MM.1S (cell line): ENCODE data around the gene ABTB2.

Source experiments
- DNase-seq: peaks from one replicate; pipeline ENCODE4 v3.0.0-alpha.2; 2015
- H2AFZ ChIP-seq: fragments of 300-600 bp; sonication (generic); 2 replicates; pipeline ENCODE4 v1.6.0; 2016; ENCODE audit warnings: antibody characterized with exemption, low read length
- H3F3A ChIP-seq: fragments of 300-600 bp; sonication (generic); 2 replicates; pipeline ENCODE4 v1.6.1; 2016; ENCODE audit warnings: mild to moderate bottlenecking, antibody characterized with exemption, low read length, moderate library complexity, mixed read lengths; ENCODE audit not compliant: insufficient read depth
- H3K27ac ChIP-seq: fragments of 300-600 bp; sonication (generic); 2 replicates; pipeline ENCODE4 v1.5.1; 2016; ENCODE audit warnings: mild to moderate bottlenecking, low read length
- H3K27me3 ChIP-seq: fragments of 300-600 bp; sonication (generic); replicated peaks from 2 replicates; pipeline ENCODE4 v1.6.0; 2016; ENCODE audit warnings: low read length; ENCODE audit not compliant: insufficient read depth
- H3K36me3 ChIP-seq: fragments of 300-600 bp; sonication (generic); replicated peaks from 2 replicates; pipeline ENCODE4 v1.6.1; 2016; ENCODE audit warnings: mild to moderate bottlenecking, low read length, mixed read lengths; ENCODE audit not compliant: insufficient read depth
- H3K4me1 ChIP-seq: fragments of 300-600 bp; sonication (generic); 2 replicates; pipeline ENCODE4 v1.6.1; 2016; ENCODE audit warnings: low read length, mixed read lengths
- H3K4me2 ChIP-seq: fragments of 300-600 bp; sonication (generic); 2 replicates; pipeline ENCODE4 v1.6.0; 2016; ENCODE audit warnings: low read depth, low read length
- H3K4me3 ChIP-seq: fragments of 300-600 bp; sonication (generic); 2 replicates; pipeline ENCODE4 v1.5.1; 2016; ENCODE audit warnings: low read length, mixed read lengths
- H3K79me2 ChIP-seq: fragments of 300-600 bp; sonication (generic); 2 replicates; pipeline ENCODE4 v1.6.1; 2016; ENCODE audit warnings: mixed run types, low read length, mixed read lengths
- H3K9ac ChIP-seq: fragments of 300-600 bp; sonication (generic); 2 replicates; pipeline ENCODE4 v1.6.1; 2016; ENCODE audit warnings: low read length, mixed read lengths
- H3K9me2 ChIP-seq: fragments of 300-600 bp; sonication (generic); replicated peaks from 2 replicates; pipeline ENCODE4 v1.6.1; 2016; ENCODE audit warnings: mild to moderate bottlenecking, low read length, mixed read lengths; ENCODE audit not compliant: insufficient read depth
- H3K9me3 ChIP-seq: fragments of 300-600 bp; sonication (generic); replicated peaks from 2 replicates; pipeline ENCODE4 v1.6.1; 2016; ENCODE audit warnings: mild to moderate bottlenecking, low read length, mixed read lengths; ENCODE audit not compliant: insufficient read depth
- H4K20me1 ChIP-seq: fragments of 300-600 bp; sonication (generic); 2 replicates; pipeline ENCODE4 v1.6.1; 2016; ENCODE audit warnings: mild to moderate bottlenecking, low read length, moderate library complexity, mixed read lengths; ENCODE audit not compliant: insufficient read depth
- EZH2 ChIP-seq: fragments of 300-600 bp; sonication (generic); optimal IDR thresholded peaks from 2 replicates; pipeline ENCODE3; 2017; ENCODE audit warnings: low read depth, mild to moderate bottlenecking, antibody characterized with exemption, low read length, mixed read lengths
- EZH2phosphoT487 ChIP-seq: fragments of 300-600 bp; sonication (generic); IDR thresholded peaks from 2 replicates; pipeline ENCODE4 v1.6.1; 2018; ENCODE audit warnings: antibody characterized with exemption, low read length
- TF ChIP-seq, protein P1 (sequence below): fragments of 300-600 bp; sonication (generic); IDR thresholded peaks from 2 replicates; pipeline ENCODE4 v1.5.1; 2016; ENCODE audit warnings: antibody characterized with exemption, low read length, mixed read lengths

The ABTB2 gene

DNA sequence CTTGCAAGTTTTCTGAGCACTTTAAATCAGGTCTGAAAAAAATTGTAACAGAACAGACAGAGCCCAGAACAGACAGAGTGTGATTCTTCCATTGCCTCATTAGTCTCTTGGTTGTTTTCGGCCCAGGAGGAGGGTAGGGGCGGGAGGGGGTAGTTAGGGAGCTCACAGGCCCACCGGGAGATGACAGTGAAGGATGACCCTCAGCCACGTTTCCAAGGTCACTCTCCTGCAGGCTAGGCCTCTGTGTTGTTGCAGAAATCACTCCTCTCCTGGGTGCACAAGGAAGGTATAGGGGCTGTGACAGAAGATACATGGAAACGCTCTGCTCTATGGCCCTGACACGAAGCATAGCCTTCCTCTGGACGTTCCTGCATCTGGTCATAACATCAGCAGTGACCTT is 69.3 kb downstream of the ABTB2 start:
- Histone ChIP-seq H3K79me2 (no peaks in the 10 kb centered on the region), H3K9me2 (no peaks in the 10 kb centered on the region), H2AFZ (no peak overlapping the region), H3F3A (no peaks in the 10 kb centered on the region), H3K4me1 (no peaks in the 10 kb centered on the region), H3K9ac (no peak overlapping the region), H3K4me2 (no peak overlapping the region), H3K4me3 (no peak overlapping the region), H3K27ac (no peak overlapping the region), H3K36me3 (no peaks in the 10 kb centered on the region), H3K27me3 (no peaks in the 10 kb centered on the region), H4K20me1 (no peaks in the 10 kb centered on the region), H3K9me3 (no peaks in the 10 kb centered on the region)
- DNase-seq, result no peak
- TF ChIP-seq, protein P1, sequence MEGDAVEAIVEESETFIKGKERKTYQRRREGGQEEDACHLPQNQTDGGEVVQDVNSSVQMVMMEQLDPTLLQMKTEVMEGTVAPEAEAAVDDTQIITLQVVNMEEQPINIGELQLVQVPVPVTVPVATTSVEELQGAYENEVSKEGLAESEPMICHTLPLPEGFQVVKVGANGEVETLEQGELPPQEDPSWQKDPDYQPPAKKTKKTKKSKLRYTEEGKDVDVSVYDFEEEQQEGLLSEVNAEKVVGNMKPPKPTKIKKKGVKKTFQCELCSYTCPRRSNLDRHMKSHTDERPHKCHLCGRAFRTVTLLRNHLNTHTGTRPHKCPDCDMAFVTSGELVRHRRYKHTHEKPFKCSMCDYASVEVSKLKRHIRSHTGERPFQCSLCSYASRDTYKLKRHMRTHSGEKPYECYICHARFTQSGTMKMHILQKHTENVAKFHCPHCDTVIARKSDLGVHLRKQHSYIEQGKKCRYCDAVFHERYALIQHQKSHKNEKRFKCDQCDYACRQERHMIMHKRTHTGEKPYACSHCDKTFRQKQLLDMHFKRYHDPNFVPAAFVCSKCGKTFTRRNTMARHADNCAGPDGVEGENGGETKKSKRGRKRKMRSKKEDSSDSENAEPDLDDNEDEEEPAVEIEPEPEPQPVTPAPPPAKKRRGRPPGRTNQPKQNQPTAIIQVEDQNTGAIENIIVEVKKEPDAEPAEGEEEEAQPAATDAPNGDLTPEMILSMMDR, result no peak
- TF ChIP-seq EZH2phosphoT487 (no peak), EZH2 (no peak)

DNA sequence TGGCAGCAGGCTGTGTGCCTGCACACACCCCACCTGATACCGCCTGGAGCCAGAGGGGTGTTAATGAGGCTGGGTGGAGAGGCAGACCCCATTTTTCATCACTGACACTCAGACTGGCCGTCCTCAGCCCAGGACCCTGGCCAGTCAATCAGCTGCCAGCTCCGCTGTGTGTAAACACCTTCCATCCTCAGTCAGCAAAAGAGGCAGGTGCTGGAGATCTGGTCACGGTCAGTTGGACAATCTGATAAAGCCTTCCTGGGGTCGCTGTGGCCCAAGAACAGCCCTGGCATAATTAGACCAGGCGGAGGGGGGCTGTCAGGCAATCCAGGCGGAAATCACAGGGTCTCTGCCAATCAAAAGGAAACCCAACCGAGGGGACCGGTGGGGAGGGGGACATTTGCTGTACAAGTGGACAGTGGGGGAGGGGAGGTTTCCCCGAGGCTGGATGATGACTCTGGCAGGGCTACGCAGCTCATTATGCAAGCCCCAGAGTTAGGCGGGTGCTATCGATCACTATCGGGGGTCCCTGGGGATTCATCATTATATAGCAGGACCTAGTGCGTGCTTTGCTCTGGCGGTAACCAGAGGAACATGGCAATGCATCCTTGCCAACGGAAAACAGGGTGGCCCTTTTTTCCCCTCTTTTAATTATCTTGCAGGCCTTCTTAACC is 72.9 kb downstream of the ABTB2 start:
- Histone ChIP-seq H3K79me2 (no peaks in the 10 kb centered on the region), H3K9me2 (no peaks in the 10 kb centered on the region), H3K4me2 (no peak overlapping the region), H3K4me3 (no peak overlapping the region), H4K20me1 (no peaks in the 10 kb centered on the region), H3K9me3 (no peaks in the 10 kb centered on the region), H2AFZ (no peak overlapping the region), H3K4me1 (no peaks in the 10 kb centered on the region), H3F3A (no peaks in the 10 kb centered on the region), H3K27ac (no peak overlapping the region), H3K9ac (no peak overlapping the region), H3K36me3 (no peaks in the 10 kb centered on the region), H3K27me3 (no peaks in the 10 kb centered on the region)
- DNase-seq, result no peak
- TF ChIP-seq EZH2phosphoT487, result no peak
- TF ChIP-seq, protein P1, result no peak
- TF ChIP-seq EZH2, result no peak

DNA sequence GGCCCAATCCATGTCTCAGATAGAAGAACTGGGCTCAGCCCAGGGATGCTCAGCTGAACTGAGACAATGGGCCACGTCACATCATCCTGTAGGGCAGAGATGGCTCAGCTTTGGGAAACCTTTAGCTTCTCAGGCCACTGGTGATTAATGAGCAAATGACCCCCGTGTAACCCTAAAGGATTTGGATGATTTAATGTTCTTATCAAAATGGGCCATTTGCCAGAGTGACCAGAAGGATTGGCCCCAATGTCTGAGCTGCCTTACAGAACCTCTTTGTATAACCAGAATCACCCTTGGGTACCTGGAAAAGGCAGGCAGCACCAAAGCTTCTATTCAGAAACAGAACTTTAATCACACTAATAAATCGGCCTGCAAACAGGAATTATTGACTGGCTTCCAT is 73.7 kb downstream of the ABTB2 start:
- no peak overlapping the region for H3K27ac ChIP-seq

More for the DNA sequence above, 73.7 kb downstream of the ABTB2 start:
- H4K20me1 ChIP-seq, result no peaks in the 10 kb centered on the region
- H3K9ac ChIP-seq, result no peak overlapping the region
- no peak overlapping the region for H2AFZ ChIP-seq
- no peaks in the 10 kb centered on the region for H3K79me2 ChIP-seq
- TF ChIP-seq EZH2, result no peak
- no peak for TF ChIP-seq EZH2phosphoT487
- H3K9me2 ChIP-seq, result no peaks in the 10 kb centered on the region
- no peaks in the 10 kb centered on the region for H3K36me3 ChIP-seq
- no peaks in the 10 kb centered on the region for H3F3A ChIP-seq
- H3K27me3 ChIP-seq, result no peaks in the 10 kb centered on the region
- no peak overlapping the region for H3K4me3 ChIP-seq
- H3K4me2 ChIP-seq, result no peak overlapping the region
- no peaks in the 10 kb centered on the region for H3K4me1 ChIP-seq
- H3K9me3 ChIP-seq, result no peaks in the 10 kb centered on the region
- DNase-seq, result no peak
